Fibroblast of skin of left biceps (primary cell): ENCODE results near the gene HLA-DQA2.
"Not testable (repeated sequence)": the region's sequence is repeated elsewhere in the genome, so short reads cannot be mapped to it uniquely, and the experiment has no call there.

ENCODE experiments used
- DNase-seq, 2 experiments: peaks; one replicate each; pipeline ENCODE4 v3.0.0-alpha.2; 2013; ENCODE audit warnings: low read depth in 2 of 2

HLA-DQA2 gene

GRCh38 chr6:32741031-32741960 is at the start of gene HLA-DQA2:
Gene HLA-DQA2, plus strand, starts transcription at chr6:32741391. Its CDS starts 53 bp downstream, at chr6:32741444.
- no peak for DNase-seq

GRCh38 chr6:32692019-32692418 is 49.2 kb upstream of the HLA-DQA2 start:
- no peak for DNase-seq

DNA sequence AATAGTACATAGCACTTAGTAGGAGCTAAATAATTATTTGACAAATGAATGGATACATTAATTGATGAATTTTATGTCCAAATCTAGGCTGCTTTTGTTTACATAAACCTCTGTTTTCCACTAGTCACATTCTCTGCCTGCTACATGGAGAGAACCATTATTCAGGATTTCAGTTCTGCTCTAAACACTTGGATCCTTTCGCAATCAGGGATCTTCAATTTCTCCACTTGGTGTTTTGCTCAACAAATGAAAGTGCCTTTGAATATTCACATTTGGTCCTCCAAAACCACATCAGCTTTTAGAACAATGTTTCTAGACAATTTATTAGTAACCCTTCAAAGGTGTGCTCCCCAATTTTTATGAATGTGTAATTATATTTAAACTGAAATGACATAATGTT is 44.2 kb upstream of the HLA-DQA2 start:
- DNase-seq, result no peak

DNA sequence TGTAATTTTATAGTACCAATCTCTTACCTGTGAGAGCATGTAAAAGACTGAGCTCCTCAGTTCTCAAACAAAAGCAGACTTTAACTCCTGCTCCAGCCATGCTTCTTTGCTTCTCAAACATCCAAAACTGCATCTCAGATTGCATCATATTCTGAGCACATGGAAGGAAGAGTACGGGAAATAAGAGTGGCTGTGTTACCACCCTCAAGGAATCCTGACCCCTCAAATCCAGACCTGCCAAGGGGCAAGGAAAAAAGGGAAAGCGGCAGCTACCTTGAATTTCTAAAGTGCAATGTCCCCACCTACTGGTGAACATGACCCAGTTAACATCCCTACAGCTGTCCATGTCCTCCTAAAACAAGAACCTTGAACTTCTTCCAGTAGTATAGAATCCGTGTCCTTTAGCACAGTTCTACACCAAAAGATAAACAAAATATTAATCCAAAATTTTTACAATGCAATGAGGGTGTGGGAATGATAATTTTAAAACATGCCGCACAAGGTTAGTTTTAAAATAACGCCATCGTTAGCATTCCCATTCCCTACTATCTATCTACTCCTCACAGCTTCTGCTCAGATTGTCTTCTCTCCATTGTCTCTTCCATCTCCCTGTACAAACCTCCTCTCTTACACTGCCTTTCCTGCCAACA is 40.7 kb upstream of the HLA-DQA2 start:
- peak; percentile 17 to 25 for DNase-seq

DNA sequence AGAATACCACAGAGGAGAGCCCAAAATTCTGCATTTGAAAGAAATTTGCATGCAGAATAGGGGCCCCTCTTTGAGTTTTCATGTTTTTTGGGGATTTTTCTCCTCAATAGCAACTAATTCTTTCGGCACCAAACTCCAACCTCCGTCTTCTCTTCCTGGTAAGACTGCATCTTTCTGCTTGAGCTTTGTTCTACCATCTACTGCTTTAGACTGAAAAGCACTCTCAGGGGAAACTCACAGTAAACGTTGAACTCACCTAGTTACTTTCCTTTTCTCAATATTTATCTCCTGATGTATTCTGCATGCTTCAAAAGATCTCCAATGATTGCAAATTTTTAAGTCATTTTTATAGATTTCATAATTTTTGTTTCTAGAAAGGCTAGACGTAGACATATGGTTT is 37.8 kb upstream of the HLA-DQA2 start:
- DNase-seq, result no peak

DNA sequence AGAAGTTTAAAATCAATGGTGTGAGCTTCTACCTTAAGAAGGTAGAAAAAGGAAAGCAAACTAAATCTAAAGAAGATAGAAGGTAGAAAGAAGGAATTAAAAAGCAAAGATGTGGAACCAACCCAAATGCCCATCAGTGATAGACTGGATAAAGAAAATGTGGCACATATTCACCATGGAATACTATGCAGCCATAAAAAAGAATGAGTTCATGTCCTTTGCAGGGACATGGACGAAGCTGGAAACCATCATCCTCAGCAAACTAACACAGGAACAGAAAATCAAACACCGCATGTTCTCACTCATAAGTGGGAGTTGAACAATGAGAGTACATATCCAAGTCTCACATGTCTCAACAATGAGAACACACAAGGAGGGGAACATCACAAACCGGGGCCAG is 36.0 kb upstream of the HLA-DQA2 start:
- not testable (repeated sequence) for DNase-seq

DNA sequence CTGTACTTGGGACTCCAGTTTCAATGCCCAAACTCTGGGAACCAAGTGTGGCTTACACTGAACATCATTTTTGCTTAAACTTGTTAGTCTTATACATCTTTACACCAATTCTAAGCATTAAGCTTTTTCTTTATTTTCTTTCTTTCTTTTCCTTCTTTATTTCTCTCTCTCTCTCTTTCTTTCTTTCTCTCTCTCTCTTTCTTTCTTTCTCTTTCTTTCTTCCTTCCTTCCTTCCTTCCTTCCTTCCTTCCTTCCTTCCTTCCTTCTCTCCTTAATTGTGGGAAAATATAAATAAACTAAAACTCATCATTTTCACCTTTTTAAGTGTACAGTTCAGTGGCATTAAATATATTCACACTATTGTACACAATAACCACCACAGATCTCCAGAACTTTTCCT is 31.6 kb upstream of the HLA-DQA2 start:
- DNase-seq, result no peak

DNA sequence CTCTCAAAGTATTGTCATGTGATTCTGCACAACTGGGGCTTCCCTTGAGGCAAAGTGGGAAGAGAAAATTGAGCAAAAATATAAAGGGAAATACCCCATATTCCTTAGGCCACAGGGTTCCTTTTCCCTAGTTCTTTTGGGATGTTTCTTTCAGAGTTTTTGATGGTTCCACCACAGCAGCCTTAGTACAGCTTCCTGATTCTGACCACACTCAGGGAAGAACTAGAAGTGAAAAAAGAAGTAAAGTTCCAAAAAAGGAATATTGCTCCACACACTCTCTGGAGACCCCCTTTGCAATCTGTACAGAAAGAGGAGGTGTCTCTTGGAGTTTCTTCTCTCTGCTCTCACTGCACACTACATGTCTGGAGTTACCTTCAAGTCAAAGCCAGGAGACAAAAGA is 27.9 kb upstream of the HLA-DQA2 start:
- DNase-seq, result no peak

- no peak for DNase-seq
These were observed 24.8 kb upstream of the HLA-DQA2 start for GRCh38 chr6:32716396-32716795.

- DNase-seq, result no peak
These were observed 22.3 kb upstream of the HLA-DQA2 start for GRCh38 chr6:32718879-32719278.

- DNase-seq, result no peak
These were observed 3.1 kb upstream of the HLA-DQA2 start for GRCh38 chr6:32738126-32738525.

DNA sequence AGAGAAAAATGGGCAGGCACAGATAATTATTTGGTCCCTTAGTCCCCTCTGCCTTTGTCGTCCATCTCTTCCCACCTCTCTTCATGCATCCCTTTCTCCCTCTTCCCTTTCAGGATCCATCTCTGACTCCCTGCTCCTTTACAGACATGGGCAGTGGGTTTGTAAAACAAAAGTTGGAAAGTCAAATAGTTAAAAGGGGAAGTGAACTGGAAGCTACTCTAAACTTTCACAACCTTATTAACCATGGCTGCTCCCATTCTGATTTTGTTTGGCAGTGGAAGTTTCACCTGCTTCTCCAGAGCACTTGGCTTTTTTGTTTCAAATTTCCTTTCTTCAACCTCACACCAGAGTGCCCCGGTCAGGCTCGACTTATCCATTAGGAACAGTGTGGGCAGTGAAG is 1.2 kb downstream of the HLA-DQA2 start:
- no peak for DNase-seq

- DNase-seq, result no peak
These were observed 3.6 kb downstream of the HLA-DQA2 start for GRCh38 chr6:32744776-32745175.

GRCh38 chr6:32745649-32746048 is 4.5 kb downstream of the HLA-DQA2 start:
- DNase-seq, result not testable (repeated sequence)

- DNase-seq, result no peak
These were observed 11.4 kb downstream of the HLA-DQA2 start for GRCh38 chr6:32752580-32752979.

- DNase-seq, result no peak
These were observed 18.5 kb downstream of the HLA-DQA2 start for GRCh38 chr6:32759669-32760068.

GRCh38 chr6:32761072-32761471 is 19.9 kb downstream of the HLA-DQA2 start:
- DNase-seq, result no peak

- no peak for DNase-seq
These were observed 20.4 kb downstream of the HLA-DQA2 start for GRCh38 chr6:32761548-32761947.

DNA sequence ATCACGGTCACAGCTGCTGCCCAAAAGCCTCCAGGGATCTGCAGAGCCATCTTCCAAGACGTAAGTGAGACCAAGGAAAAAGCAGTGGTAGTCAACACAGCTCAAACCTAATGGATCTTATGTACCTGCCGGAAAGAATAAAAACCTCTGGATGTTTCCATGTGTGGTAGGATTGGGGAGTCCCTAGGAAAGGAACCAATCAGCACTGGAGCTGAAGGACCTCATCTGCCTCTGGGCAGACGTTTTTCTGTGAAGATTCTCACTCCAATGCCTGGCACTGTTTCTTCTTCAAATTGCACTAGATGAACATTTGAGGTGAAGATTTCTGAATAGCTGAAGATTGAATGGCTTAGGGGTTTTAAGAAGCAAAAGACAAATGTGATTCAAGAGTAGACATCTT is 22.2 kb downstream of the HLA-DQA2 start, which contains the start of gene HLA-DQB2:
Gene HLA-DQB2, minus strand, starts transcription at position 112 of the 400 bp plus-strand sequence. Its CDS starts 62 bp downstream, at position 50.
- no peak for DNase-seq

DNA sequence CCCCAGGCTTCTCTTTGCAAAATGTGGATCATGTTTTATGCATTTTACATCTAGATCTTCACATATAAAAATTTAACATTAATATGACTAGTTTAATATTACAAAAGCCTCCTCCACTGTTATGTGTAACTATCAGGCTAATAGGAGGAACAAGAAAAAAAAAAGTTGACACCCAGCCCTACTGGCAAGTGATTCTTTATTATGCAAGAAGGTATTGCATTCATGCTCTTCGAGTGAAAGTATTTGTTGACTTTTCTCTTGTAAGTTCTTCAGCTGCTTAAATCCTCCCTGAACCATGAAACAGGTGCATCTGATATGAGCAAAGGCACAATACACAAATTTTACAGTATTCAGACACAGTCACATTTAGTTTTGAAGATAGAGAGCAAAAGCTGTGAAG is 22.9 kb downstream of the HLA-DQA2 start:
- DNase-seq, result no peak

DNA sequence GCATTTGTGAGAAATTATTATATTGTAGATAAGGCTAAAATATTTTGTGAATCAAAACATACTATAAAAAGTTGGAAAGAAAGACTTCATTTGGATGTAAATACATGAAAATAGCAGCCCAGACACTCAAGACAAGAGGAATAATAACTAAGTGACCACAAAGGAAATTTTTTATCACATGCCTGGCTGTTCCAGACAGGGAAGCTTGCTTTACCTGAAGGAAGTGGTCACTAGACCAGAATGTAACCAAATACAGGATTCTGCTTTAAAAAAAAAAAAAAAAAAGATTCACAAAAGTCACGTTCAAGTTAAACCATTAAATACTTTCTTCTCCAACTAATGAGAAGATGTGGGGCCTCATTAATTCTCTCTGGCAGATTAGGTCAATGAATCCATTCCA is 31.5 kb downstream of the HLA-DQA2 start:
- no peak for DNase-seq

DNA sequence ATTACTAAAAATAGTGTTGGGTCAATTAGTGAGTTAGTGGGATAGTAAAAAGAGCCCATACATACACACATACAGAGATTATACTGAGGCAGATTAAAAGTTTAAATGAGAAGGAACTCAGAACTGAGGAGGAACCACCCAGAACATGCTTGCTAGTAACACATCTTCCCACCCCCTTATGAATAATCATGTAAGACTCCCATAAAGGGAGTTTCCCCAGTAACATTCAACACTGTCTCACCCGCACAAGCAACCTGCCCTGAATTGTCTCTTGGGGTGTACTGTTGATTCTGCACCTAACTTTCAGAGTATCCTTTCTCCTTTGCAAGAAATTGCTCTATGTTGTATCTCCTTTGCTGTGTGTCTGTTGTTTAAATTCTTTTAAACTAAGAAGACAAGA is 33.2 kb downstream of the HLA-DQA2 start:
- no peak for DNase-seq

DNA sequence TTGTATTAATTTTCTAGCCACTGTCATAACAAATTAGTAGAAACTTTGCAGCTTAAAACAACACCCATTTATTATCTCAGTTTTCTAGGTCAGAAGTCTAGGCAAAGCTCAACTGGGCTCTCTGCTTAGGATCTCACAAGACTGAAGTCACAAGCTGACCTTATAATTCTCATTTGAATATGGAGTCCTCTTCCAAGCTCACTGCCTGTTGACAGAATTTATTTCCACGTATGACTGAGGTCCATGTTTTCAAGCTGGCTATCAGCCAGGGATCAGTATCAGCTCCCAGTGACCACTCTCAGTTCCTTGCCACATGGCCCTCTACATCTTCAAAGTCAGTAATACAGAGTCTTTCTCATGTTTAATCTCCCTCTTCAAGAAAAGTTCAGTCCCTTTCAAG is 33.9 kb downstream of the HLA-DQA2 start:
- DNase-seq, result no peak
